Tongue (tissue), 2 donors: ENCODE results near the gene ADGRB3. TPM values are rescaled to one million over a fixed set of nuclear protein-coding genes. Genes with fewer than 3 reads are reported as not detected.
"Not testable (repeated sequence)": the region's sequence is repeated elsewhere in the genome, so short reads cannot be mapped to it uniquely, and the experiment has no call there.

ENCODE experiments used
- DNase-seq: peaks from one replicate; pipeline ENCODE4 v3.0.0-alpha.2; 2015
- total RNA-seq: library from RNA; depleted of rRNA; stranded (reverse); fragments of >200 nt; gene quantifications from one replicate; pipeline ENCODE4 v1.2.3, GENCODE V29; 2014

Gene ADGRB3
- total RNA-seq, 1 donor from 2014 or later, result 6.1 TPM

- DNase-seq, result no peak
Observed at GRCh38 chr6:69044534-69044933, 409.5 kb downstream of the ADGRB3 start.

GRCh38 chr6:69059413-69059812 is 424.3 kb downstream of the ADGRB3 start:
- DNase-seq, result no peak

GRCh38 chr6:69061066-69061465 is 426.0 kb downstream of the ADGRB3 start:
- no peak for DNase-seq

GRCh38 chr6:69063401-69063800 is 428.3 kb downstream of the ADGRB3 start:
- DNase-seq, result no peak

GRCh38 chr6:69064226-69064625 is 429.1 kb downstream of the ADGRB3 start:
- DNase-seq, result no peak

- DNase-seq, result no peak
Observed at GRCh38 chr6:69069881-69070280, 434.8 kb downstream of the ADGRB3 start.

GRCh38 chr6:69072796-69073195 is 437.7 kb downstream of the ADGRB3 start:
- DNase-seq, result no peak

GRCh38 chr6:69084746-69085335 is 449.8 kb downstream of the ADGRB3 start:
- no peak for DNase-seq

- DNase-seq, result no peak
Observed at GRCh38 chr6:69086689-69087088, 451.6 kb downstream of the ADGRB3 start.

- no peak for DNase-seq
Observed at GRCh38 chr6:69089539-69089938, 454.5 kb downstream of the ADGRB3 start.

GRCh38 chr6:69090132-69090531 is 455.1 kb downstream of the ADGRB3 start:
- DNase-seq, result peak; percentile 9

GRCh38 chr6:69096681-69097080 is 461.6 kb downstream of the ADGRB3 start:
- DNase-seq, result no peak

- DNase-seq, result no peak
Observed at GRCh38 chr6:69097948-69098347, 462.9 kb downstream of the ADGRB3 start.

- DNase-seq, result no peak
Observed at GRCh38 chr6:69098910-69099309, 463.8 kb downstream of the ADGRB3 start.

GRCh38 chr6:69100772-69101171 is 465.7 kb downstream of the ADGRB3 start:
- no peak for DNase-seq

GRCh38 chr6:69102416-69102815 is 467.3 kb downstream of the ADGRB3 start:
- DNase-seq, result no peak

- no peak for DNase-seq
Observed at GRCh38 chr6:69105288-69105687, 470.2 kb downstream of the ADGRB3 start.

GRCh38 chr6:69106511-69106910 is 471.4 kb downstream of the ADGRB3 start:
- no peak for DNase-seq

GRCh38 chr6:69111301-69111700 is 476.2 kb downstream of the ADGRB3 start:
- no peak for DNase-seq

- no peak for DNase-seq
Observed at GRCh38 chr6:69116658-69117057, 481.6 kb downstream of the ADGRB3 start.

GRCh38 chr6:69121461-69122406 is 486.7 kb downstream of the ADGRB3 start:
- not testable (repeated sequence) for DNase-seq

- no peak for DNase-seq
Observed at GRCh38 chr6:69122407-69122773, 487.3 kb downstream of the ADGRB3 start.

- no peak for DNase-seq
Observed at GRCh38 chr6:69128411-69128810, 493.3 kb downstream of the ADGRB3 start.

- no peak for DNase-seq
Observed at GRCh38 chr6:69129046-69129445, 494.0 kb downstream of the ADGRB3 start.
